ENCODE measurements around the gene DOCK2. TPM values are rescaled to one million over a fixed set of nuclear protein-coding genes. Genes with fewer than 3 reads are reported as not detected.

DOCK2 gene
- total and polyA plus RNA-seq, 2 donors (not counting 3 experiments of a cell fraction or from before 2014, with no cell fraction given), result 0.62 to 4.8 TPM

- CTCF ChIA-PET, result interaction anchor here (1.5 to 3.1 kb wide), 2 partner anchors 10 to 74 kb away, joined by 3 to 12 read pairs; no protein-coding TSS in a partner anchor
- TF ChIP-seq FOS (IDR thresholded peaks at IDR 0.05; ENCODE audit: borderline replicate concordance, insufficient read depth, low read length), result no peak
- TF ChIP-seq POLR2A (IDR thresholded peaks at IDR 0.05; ENCODE audit: low read depth, low read length), result no peak
- TF ChIP-seq POLR2AphosphoS5 (IDR thresholded peaks at IDR 0.05; ENCODE audit: insufficient read depth, low read depth, low read length), result no peak
- TF ChIP-seq GATA2 (IDR thresholded peaks at IDR 0.05; ENCODE audit: insufficient read depth, insufficient read length, low read depth, low read length), result no peak
- TF ChIP-seq EZH2 (IDR thresholded peaks at IDR 0.05; ENCODE audit: borderline replicate concordance, low read depth, low read length, severe bottlenecking), result no peak
- no peak for TF ChIP-seq MAX (IDR thresholded peaks at IDR 0.05; ENCODE audit: insufficient read depth, insufficient read length)
- TF ChIP-seq MYC (IDR thresholded peaks at IDR 0.05; ENCODE audit: low read depth, low read length), result no peak
- TF ChIP-seq JUN (IDR thresholded peaks at IDR 0.05; ENCODE audit: borderline replicate concordance, insufficient read depth, insufficient read length, low read depth), result no peak
- Histone ChIP-seq H3K4me2 (ENCODE audit: insufficient read depth, low read length) (no peak overlapping the region), H3K79me2 (ENCODE audit: control insufficient read depth, insufficient read depth, low read length) (no peaks in the 10 kb centered on the region), H2AFZ (ENCODE audit: low read depth, low read length) (no peak overlapping the region), H3K27me3 (ENCODE audit: control insufficient read depth in 2 of 2, insufficient read depth in 2 of 2, low read length in 2 of 2) (no peaks in the 10 kb centered on the region), H3K9ac (replicated peaks; ENCODE audit: extremely low read depth, insufficient read depth, low read length) (no peak overlapping the region), H3K36me3 (ENCODE audit: control insufficient read depth in 2 of 2, extremely low read depth in 1 of 2, insufficient read depth in 2 of 2, low read length in 2 of 2) (no peaks in the 10 kb centered on the region), H3K9me1 (replicated peaks; ENCODE audit: control insufficient read depth, extremely low read depth, insufficient read depth, low read length) (no peaks in the 10 kb centered on the region), H3K9me3 (replicated peaks; ENCODE audit: control insufficient read depth, insufficient read depth, low read length) (no peaks in the 10 kb centered on the region), H3K4me3 (replicated peaks in 1 of 3; ENCODE audit: insufficient read depth in 1 of 3, low read depth in 1 of 3, low read length in 3 of 3) (no peak overlapping the region), H4K20me1 (replicated peaks; ENCODE audit: control insufficient read depth, extremely low read depth, insufficient read depth, low read length) (no peaks in the 10 kb centered on the region), H3K27ac (ENCODE audit: insufficient read depth, low read depth, low read length) (no peak overlapping the region), H3K4me1 (ENCODE audit: control insufficient read depth, extremely low read depth, insufficient read depth, low read length) (no peaks in the 10 kb centered on the region)
- dilution Hi-C loops (cut with MboI; ENCODE audit: extremely low pct_ligation_motif_present, low sequenced_read_pairs), result no loop called here
- DNase-seq (ENCODE audit: low read depth, low spot score) (no peak), FAIRE-seq (no peak)
- POLR2A ChIA-PET, result no interaction called here
- intact Hi-C loops (cut with micrococcal nuclease), result no loop called here
- BruUV-seq (replicated peaks), result no TSS peak
Observed at GRCh38 chr5:170110403-170111087, 473.5 kb downstream of the DOCK2 start.
